HG03045 (cell line): ENCODE measurements around the gene TBC1D24.

Source experiments
- ATAC-seq: cut with Tn5 transposase; IDR thresholded peaks from one replicate; pipeline ENCODE4 v1.9.1; 2021; ENCODE audit warnings: mild to moderate bottlenecking, moderate library complexity; ENCODE audit not compliant: unreplicated experiment

TBC1D24 gene

DNA sequence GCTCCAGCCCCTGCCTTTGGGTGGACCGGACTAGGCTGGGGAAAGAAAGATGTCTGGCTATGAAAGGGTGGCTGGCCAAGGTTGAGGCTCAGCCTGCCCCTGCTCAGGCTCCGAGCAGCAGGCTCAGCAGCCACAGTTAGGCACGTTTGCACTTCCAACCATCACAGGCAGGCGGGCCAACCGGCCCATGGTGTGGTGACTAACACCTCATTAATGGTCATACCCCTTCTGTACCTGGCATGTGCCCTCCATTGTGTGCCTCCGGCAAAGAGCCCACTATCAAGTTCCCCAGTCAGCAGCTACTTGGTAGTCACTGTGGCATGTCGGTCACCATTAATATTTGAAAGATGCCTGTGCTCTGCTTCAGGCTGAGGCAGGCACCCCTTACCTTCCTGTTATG is 6.7 kb downstream of the TBC1D24 start:
- ATAC-seq = no peak

DNA sequence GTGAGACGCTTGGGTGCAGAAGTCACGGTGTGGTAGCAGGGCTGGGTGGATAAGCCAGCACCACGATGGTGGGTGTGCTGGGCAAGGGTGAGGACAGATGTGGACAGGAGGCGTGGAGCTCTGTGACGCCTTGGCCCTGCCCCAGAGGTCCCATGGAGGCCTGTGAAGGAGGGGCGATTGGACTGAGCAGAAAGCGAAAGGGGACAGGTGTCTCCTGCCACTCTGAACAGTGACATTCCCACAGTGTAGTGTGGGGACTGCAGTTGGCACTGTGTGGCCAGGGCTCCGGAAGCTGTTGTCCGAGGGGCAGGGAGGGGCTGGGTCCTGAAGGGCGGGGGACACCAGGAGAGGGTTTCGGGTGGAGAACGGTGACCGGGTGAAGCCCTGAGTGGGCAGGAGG is 7.3 kb downstream of the TBC1D24 start:
- no peak for ATAC-seq

GRCh38 chr16:2482708-2483534 is 8.0 kb downstream of the TBC1D24 start:
- no peak for ATAC-seq

GRCh38 chr16:2483939-2484897 is 9.3 kb downstream of the TBC1D24 start:
- ATAC-seq = no peak

DNA sequence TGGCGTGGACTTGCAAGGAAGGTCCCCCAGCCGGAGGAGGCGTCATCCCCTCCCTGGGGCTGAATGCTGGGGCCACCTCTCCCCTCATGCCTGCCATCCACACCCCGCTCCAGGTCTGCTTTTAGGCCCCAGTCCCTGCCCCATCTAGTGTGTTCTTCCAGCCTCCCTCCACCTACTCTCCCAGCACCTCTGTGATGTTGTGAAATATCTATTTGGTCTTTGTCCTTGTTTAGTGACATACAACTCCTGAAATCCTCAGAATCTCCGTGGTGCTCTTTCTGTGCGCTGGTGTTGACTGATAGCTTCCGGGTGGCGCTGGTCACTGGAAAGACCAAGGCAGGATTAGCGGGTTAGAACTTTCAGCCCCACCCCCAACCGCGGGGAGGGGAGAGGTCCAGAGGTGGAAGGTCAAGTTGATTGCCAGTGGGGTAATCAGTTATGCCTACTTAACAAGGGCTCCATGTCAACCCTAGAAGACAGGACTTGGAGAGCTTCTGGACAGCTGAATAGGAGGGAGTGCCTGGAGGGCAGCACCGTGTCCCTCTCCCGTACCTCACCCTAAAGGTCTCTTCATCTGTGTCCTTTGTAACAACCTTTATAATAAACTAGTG is 10.1 kb downstream of the TBC1D24 start:
- ATAC-seq = no peak

- ATAC-seq = no peak
Observed at GRCh38 chr16:2485811-2486507, 11.0 kb downstream of the TBC1D24 start.

DNA sequence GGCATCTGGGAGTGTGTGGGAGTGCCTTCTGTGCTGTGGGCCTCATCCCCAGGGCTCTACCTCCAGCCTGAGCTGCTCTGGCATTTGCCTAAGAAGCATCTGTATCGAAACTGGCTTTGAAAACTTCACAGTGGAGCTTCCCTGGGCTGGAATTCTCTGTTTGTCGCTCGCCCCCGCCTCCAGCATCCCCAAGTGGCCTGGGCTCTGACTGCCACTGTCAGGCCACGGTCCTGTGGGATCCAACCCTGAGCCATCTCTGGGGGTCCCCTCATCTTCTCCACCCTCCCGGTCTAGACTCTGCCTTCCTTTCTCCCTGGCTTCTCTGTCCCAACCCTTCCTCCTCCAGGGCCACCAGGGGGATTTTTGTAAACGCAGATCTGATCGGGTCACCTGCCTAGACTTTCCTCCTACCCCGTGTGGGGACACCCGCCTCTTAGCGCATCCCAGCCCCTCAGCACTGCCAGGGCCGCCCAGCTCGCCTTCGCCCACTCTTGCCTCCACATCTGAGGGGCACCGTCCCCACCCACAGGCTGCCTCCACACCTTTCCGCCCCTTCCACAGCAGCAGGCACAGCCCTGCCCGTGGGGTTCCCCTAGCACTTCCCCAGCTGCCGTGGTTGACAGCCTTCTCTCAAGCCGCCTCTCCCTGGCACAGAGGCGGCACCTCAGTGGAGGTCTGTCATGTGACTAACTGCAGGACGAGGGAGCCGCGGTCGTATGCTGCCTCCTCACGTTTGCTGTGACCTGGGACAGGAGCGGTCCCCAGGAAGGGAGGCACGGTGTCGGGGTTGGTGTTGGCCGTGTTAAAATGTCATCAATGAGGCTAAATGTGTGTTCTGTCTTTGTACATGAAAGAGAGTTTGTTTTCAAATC is 12.0 kb downstream of the TBC1D24 start:
- peak; percentile 61 for ATAC-seq

- no peak for ATAC-seq
Observed at GRCh38 chr16:2487517-2487842, 12.6 kb downstream of the TBC1D24 start.

GRCh38 chr16:2487903-2488531 is 13.1 kb downstream of the TBC1D24 start:
- no peak for ATAC-seq

DNA sequence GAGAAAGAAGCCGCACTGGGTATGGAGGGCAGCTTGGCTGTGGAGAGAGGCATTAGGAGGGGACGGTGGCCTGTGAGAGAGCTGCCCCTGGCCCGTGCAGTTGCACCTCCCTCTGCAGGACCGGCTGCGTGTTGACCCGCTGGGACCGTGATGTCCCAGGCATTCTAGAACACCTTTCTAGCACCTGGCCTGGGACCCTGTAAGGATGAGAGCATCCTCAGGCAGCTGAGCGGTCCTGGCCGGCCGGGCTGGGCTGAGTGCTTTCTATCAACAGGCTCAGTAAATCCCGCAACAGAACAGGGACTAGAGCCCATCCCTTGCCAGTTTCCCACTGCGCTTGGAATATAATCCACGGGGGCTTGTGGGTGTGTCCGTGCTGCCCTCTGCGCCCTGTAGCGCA is 14.7 kb downstream of the TBC1D24 start:
- no peak for ATAC-seq

- no peak for ATAC-seq
Observed at GRCh38 chr16:2490190-2491105, 15.5 kb downstream of the TBC1D24 start.

DNA sequence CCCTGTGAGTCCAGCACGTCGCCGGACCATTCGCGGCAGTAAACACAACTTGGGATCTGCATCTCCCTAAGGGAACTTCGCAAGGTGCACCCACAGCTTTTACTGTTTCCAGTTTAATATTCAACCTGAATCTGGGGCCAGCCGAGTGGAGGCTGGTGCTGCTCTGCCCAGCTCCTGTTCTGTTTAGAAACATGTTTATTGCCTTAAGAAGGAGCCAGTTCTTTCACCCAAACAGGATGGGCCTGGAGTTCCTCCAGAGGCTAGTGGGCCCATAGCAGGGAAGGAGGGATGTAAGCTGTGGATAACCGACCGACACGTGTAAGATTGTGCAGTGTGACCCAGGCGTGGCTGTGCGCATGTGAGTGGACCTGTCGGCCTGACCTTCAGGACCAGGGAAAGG is 17.4 kb downstream of the TBC1D24 start:
- no peak for ATAC-seq

DNA sequence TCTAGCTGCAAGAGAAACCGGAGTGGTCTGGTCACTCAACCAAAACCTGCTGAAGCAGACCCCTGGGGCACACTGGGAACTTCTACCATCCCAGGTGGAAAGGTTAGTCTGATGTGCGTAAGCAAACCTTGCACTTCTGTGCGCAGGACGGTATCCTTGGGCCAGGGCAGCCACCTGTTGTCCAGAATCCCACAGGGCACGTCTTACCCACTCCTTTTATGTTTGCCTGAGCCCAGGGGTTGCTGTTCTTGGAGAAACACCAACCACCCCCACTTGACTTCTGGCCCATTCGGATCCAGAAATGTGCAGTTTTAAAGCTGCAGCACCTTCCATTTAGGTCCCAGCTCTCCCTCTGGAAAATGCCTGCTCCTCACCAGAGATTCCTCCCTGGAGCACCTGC is 18.7 kb downstream of the TBC1D24 start:
- no peak for ATAC-seq

GRCh38 chr16:2494616-2495015 is 19.7 kb downstream of the TBC1D24 start:
- no peak for ATAC-seq

- ATAC-seq = no peak
Observed at GRCh38 chr16:2495041-2495440, 20.1 kb downstream of the TBC1D24 start.

- no peak for ATAC-seq
Observed at GRCh38 chr16:2496223-2497115, 21.5 kb downstream of the TBC1D24 start.

- no peak for ATAC-seq
Observed at GRCh38 chr16:2497116-2497630, 22.2 kb downstream of the TBC1D24 start.
